Sigmoid colon (tissue), 4 donors: ENCODE data around the gene GNG3.

Experiments used
- EP300 ChIP-seq, 4 donors: sonication (generic); formaldehyde crosslinking; IDR thresholded peaks; one replicate each; pipeline ENCODE4 v1.6.1; 2017; ENCODE audit warnings: antibody characterized with exemption in 4 of 4
- POLR2A ChIP-seq, 2 donors: fragments of 450-650 bp; IDR thresholded peaks; one replicate each; pipeline ENCODE4 v1.6.1; 2016; ENCODE audit warnings: antibody characterized with exemption in 2 of 2, mild to moderate bottlenecking in 2 of 2, moderate library complexity in 2 of 2

GRCh38 chr11:62706850-62707247 is 627 bp upstream of the GNG3 start:
- TF ChIP-seq POLR2A (IDR thresholded peaks at IDR 0.05) (no peak), EP300 (IDR thresholded peaks at IDR 0.05) (no peak)
